Measurements from ENCODE around the gene CELF5.

DNA sequence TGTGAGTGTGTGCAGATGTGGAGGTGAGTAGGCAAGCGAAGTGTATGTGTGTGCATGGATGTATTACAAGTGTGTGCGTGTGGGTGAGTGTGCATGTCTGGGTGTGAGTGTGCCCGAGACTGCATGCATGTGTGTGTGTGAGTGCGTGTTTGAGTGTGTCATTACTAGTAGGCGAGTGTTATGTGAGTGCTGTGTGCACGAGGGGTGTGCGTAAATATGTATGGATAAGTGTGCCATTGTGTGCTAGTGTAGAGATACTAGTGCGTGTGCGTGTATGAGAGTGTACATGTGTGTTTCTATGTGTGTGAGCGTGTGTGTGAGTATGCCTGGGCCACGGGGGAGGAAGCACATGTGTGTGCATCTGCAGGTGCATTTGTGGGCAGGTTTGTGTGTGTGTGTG, 53.8 kb downstream of the CELF5 start:
- TF ChIP-seq CTCF (IDR thresholded peaks at IDR 0.05), result no peak
- TF ChIP-seq EP300 (IDR thresholded peaks at IDR 0.05), result no peak
- TF ChIP-seq POLR2AphosphoS5 (IDR thresholded peaks at IDR 0.05), result no peak
- no peak for TF ChIP-seq POLR2A (IDR thresholded peaks at IDR 0.05)

Data from sigmoid colon (tissue), 4 donors.